H1 (cell line): ENCODE data around the gene AVPI1. TPM values are rescaled to one million over a fixed set of nuclear protein-coding genes. Genes with fewer than 3 reads are reported as not detected.
A peak's percentile ranks its signal among the peaks of the same experiment; 100 is the strongest.

ENCODE experiments used
- CTCF ChIA-PET: fragments of 300-600 bp; sonication (Branson Sonifier 250); formaldehyde crosslinking; loops from one replicate; lab custom pipeline; 2021; ENCODE audit not compliant: partially characterized antibody; lab: Charles Lee
- POLR2A ChIA-PET: fragments of 300-600 bp; sonication (Branson Sonifier 250); formaldehyde crosslinking; loops from one replicate; lab custom pipeline; 2021; ENCODE audit warnings: inconsistent platforms; ENCODE audit not compliant: partially characterized antibody; lab: Charles Lee
- DNase-seq, 2 experiments: peaks; one replicate each; pipeline versions ENCODE4 v3.0.0 to v3.0.0-alpha.2; 2010 to 2022; ENCODE audit warnings: low spot score in 2 of 2, low read depth in 1 of 2, mixed read lengths in 1 of 2
- FAIRE-seq: peaks from 2 replicates; lab custom pipeline; 2011; peaks lifted over from hg19 to GRCh38; lab: Jason Lieb, UNC
- H2AFZ ChIP-seq: 2 replicates; pipeline ENCODE4 v1.8.1; 2012; ENCODE audit warnings: low read length, inconsistent platforms
- H2AK5ac ChIP-seq: 2 replicates; pipeline ENCODE4 v1.6.1; 2013; ENCODE audit warnings: low read depth, low read length
- H2BK120ac ChIP-seq: replicated peaks from 2 replicates; pipeline ENCODE3; 2013; ENCODE audit warnings: low read depth, low read length, inconsistent platforms
- H2BK12ac ChIP-seq: 2 replicates; pipeline ENCODE4 v1.6.1; 2013; ENCODE audit warnings: low read depth, low read length
- H2BK15ac ChIP-seq: 2 replicates; pipeline ENCODE4 v1.6.1; 2013; ENCODE audit warnings: low read length
- H2BK20ac ChIP-seq: 2 replicates; pipeline ENCODE4 v1.6.1; 2013; ENCODE audit warnings: low read length
- H2BK5ac ChIP-seq: 2 replicates; pipeline ENCODE4 v1.6.1; 2013; ENCODE audit warnings: low read depth, low read length
- H3K14ac ChIP-seq: 2 replicates; pipeline ENCODE4 v1.6.1; 2013; ENCODE audit warnings: inconsistent platforms; ENCODE audit not compliant: insufficient read length
- H3K18ac ChIP-seq: 2 replicates; pipeline ENCODE4 v1.6.1; 2013; ENCODE audit warnings: low read length; ENCODE audit errors: extremely low read depth
- H3K23ac ChIP-seq: 2 replicates; pipeline ENCODE4 v1.6.1; 2013; ENCODE audit warnings: inconsistent platforms; ENCODE audit not compliant: insufficient read length
- H3K23me2 ChIP-seq: 2 replicates; pipeline ENCODE4 v1.6.1; 2013; ENCODE audit warnings: low read depth, low read length
- H3K27ac ChIP-seq: 2 replicates; pipeline ENCODE4 v1.6.1; 2011; ENCODE audit warnings: low read depth, low read length, inconsistent platforms
- H3K27me3 ChIP-seq, 4 experiments: replicated peaks in 1 of 4; 1 replicate in 1 of 4; 2 replicates in 3 of 4; pipeline versions ENCODE4 v1.6.1 to v1.8.1; 2011 to 2013; ENCODE audit warnings: low read length in 3 of 4, mild to moderate bottlenecking in 3 of 4, inconsistent platforms in 2 of 4, mixed read lengths in 2 of 4, moderate library complexity in 1 of 4; ENCODE audit not compliant: control insufficient read depth in 3 of 4, insufficient read depth in 3 of 4; ENCODE audit errors: extremely low read depth in 1 of 4
- H3K36me3 ChIP-seq, 4 experiments: 2 replicates each; pipeline versions ENCODE4 v1.6.1 to v1.8.1; 2011 to 2013; ENCODE audit warnings: mild to moderate bottlenecking in 4 of 4, low read length in 3 of 4, moderate library complexity in 2 of 4, control low read depth in 1 of 4, inconsistent platforms in 1 of 4; ENCODE audit not compliant: insufficient read depth in 4 of 4, control insufficient read depth in 2 of 4
- H3K4ac ChIP-seq: replicated peaks from 2 replicates; pipeline ENCODE3; 2013; ENCODE audit warnings: low read length, low read depth, mixed read lengths, inconsistent platforms; ENCODE audit not compliant: insufficient read length
- H3K4me1 ChIP-seq, 4 experiments: replicated peaks in 1 of 4; 1 replicate in 1 of 4; 2 replicates in 3 of 4; pipeline versions ENCODE4 v1.6.1 to v1.8.1; 2011 to 2013; ENCODE audit warnings: low read length in 3 of 4, inconsistent platforms in 2 of 4, mixed read lengths in 1 of 4; ENCODE audit not compliant: insufficient read depth in 4 of 4, control insufficient read depth in 3 of 4
- H3K4me2 ChIP-seq, 2 experiments: 2 replicates each; pipeline versions ENCODE4 v1.6.1 to v1.8.1; 2011 to 2013; ENCODE audit warnings: low read depth in 2 of 2, low read length in 2 of 2, control low read depth in 1 of 2, inconsistent platforms in 1 of 2, mild to moderate bottlenecking in 1 of 2; ENCODE audit not compliant: insufficient read depth in 1 of 2
- H3K4me3 ChIP-seq, 4 experiments: fragments of 200-600, 300-600 bp in 1 of 4; sonication (generic), shearing (Covaris generic), sonication (Bioruptor Twin) in 1 of 4; 2 replicates each; pipeline versions ENCODE4 v1.5.1 to v1.8.1; 2011 to 2016; ENCODE audit warnings: low read length in 4 of 4, low read depth in 3 of 4, control low read depth in 2 of 4, inconsistent platforms in 2 of 4, mild to moderate bottlenecking in 2 of 4, mixed read lengths in 1 of 4, moderate library complexity in 1 of 4; ENCODE audit not compliant: insufficient read depth in 2 of 4; ENCODE audit errors: extremely low read depth in 1 of 4
- H3K56ac ChIP-seq: replicated peaks from 2 replicates; pipeline ENCODE3; 2013; ENCODE audit warnings: low read depth, mild to moderate bottlenecking, mixed read lengths, low read length, inconsistent platforms; ENCODE audit not compliant: insufficient read length
- H3K79me1 ChIP-seq: 2 replicates; pipeline ENCODE4 v1.6.1; 2013; ENCODE audit warnings: low read depth, low read length, control low read depth
- H3K79me2 ChIP-seq, 2 experiments: 2 replicates each; pipeline versions ENCODE4 v1.6.1 to v1.8.1; 2012 to 2013; ENCODE audit warnings: low read length in 2 of 2, mild to moderate bottlenecking in 2 of 2, inconsistent platforms in 1 of 2; ENCODE audit not compliant: insufficient read depth in 2 of 2, control insufficient read depth in 1 of 2
- H3K9ac ChIP-seq, 4 experiments: replicated peaks in 1 of 4; 1 replicate in 1 of 4; 2 replicates in 3 of 4; pipeline versions ENCODE4 v1.6.1 to v1.8.1; 2011 to 2013; ENCODE audit warnings: low read depth in 3 of 4, low read length in 3 of 4, control low read depth in 2 of 4, mild to moderate bottlenecking in 2 of 4, moderate library complexity in 2 of 4, inconsistent platforms in 1 of 4; ENCODE audit errors: extremely low read depth in 1 of 4
- H3K9me3 ChIP-seq, 2 experiments: 2 replicates each; pipeline versions ENCODE4 v1.6.1 to v1.8.1; 2012 to 2013; ENCODE audit warnings: mild to moderate bottlenecking in 2 of 2, moderate library complexity in 2 of 2, control low read depth in 1 of 2, inconsistent platforms in 1 of 2, low read depth in 1 of 2, low read length in 1 of 2, mixed read lengths in 1 of 2; ENCODE audit not compliant: insufficient read depth in 2 of 2
- H4K20me1 ChIP-seq, 2 experiments: replicated peaks in 1 of 2; 2 replicates each; pipeline versions ENCODE3 to v1.8.1; 2011 to 2013; ENCODE audit warnings: inconsistent platforms in 2 of 2, low read length in 2 of 2, mild to moderate bottlenecking in 1 of 2; ENCODE audit not compliant: insufficient read depth in 2 of 2, control insufficient read depth in 1 of 2
- H4K5ac ChIP-seq: 2 replicates; pipeline ENCODE4 v1.6.1; 2013; ENCODE audit warnings: low read length, low read depth, mixed read lengths, inconsistent platforms; ENCODE audit not compliant: insufficient read length
- H4K8ac ChIP-seq: 2 replicates; pipeline ENCODE4 v1.8.0; 2013; ENCODE audit warnings: mild to moderate bottlenecking, moderate library complexity, low read length, inconsistent platforms; ENCODE audit not compliant: insufficient read depth; ENCODE audit errors: extremely low read depth
- H4K91ac ChIP-seq: replicated peaks from 2 replicates; pipeline ENCODE3; 2013; ENCODE audit warnings: low read length, mixed read lengths, inconsistent platforms; ENCODE audit not compliant: insufficient read length
- EP300 ChIP-seq, 2 experiments: IDR thresholded peaks; 1 replicate in 1 of 2; 2 replicates in 1 of 2; pipeline ENCODE4 v1.6.1; 2011 to 2012; ENCODE audit warnings: low read depth in 2 of 2, low read length in 2 of 2, mild to moderate bottlenecking in 2 of 2, borderline replicate concordance in 1 of 2, inconsistent platforms in 1 of 2, moderate library complexity in 1 of 2
- HDAC2 ChIP-seq, 2 experiments: fragments of 300-600 bp in 1 of 2; sonication (generic) in 1 of 2; IDR thresholded peaks; 2 replicates each; pipeline ENCODE4 v1.6.1; 2011 to 2012; ENCODE audit warnings: low read depth in 2 of 2, low read length in 2 of 2, mild to moderate bottlenecking in 2 of 2, moderate library complexity in 2 of 2, borderline replicate concordance in 1 of 2, inconsistent platforms in 1 of 2
- JUND ChIP-seq: IDR thresholded peaks from 2 replicates; pipeline ENCODE4 v1.6.1; 2011; ENCODE audit warnings: mild to moderate bottlenecking, improper control_type of control experiment, low read length
- NRF1 ChIP-seq: IDR thresholded peaks from 2 replicates; pipeline ENCODE4 v1.6.1; 2011; ENCODE audit warnings: mild to moderate bottlenecking, low read depth, low read length, improper control_type of control experiment
- SAP30 ChIP-seq: fragments of 300-600 bp; sonication (generic); IDR thresholded peaks from 2 replicates; pipeline ENCODE4 v1.7.1; 2012; ENCODE audit warnings: low read length, moderate library complexity, mild to moderate bottlenecking, inconsistent platforms; ENCODE audit not compliant: insufficient read depth, insufficient replicate concordance
- SP1 ChIP-seq: IDR thresholded peaks from 2 replicates; pipeline ENCODE4 v1.6.1; 2011; ENCODE audit warnings: low read depth, low read length
- TEAD4 ChIP-seq: IDR thresholded peaks from 2 replicates; pipeline ENCODE4 v1.6.1; 2012; ENCODE audit warnings: low read depth, low read length, inconsistent platforms, mixed read lengths
- ZNF274 ChIP-seq: IDR thresholded peaks from 2 replicates; pipeline ENCODE4 v1.7.0; 2012; ENCODE audit warnings: low read length, borderline replicate concordance; ENCODE audit errors: extremely low read depth
- WGBS, 2 experiments: shearing (Covaris generic) in 1 of 2; methylation state at CpG; one replicate each; pipeline versions ENCODE4 v1.1.6 to v1.1.7; 2013 to 2015; ENCODE audit warnings: low lambda C conversion rate in 2 of 2, mixed read lengths in 2 of 2, inconsistent platforms in 1 of 2, low coverage in 1 of 2, missing lambda C conversion rate in 1 of 2; ENCODE audit not compliant: insufficient replicate concordance in 2 of 2, insufficient coverage in 1 of 2, insufficient read length in 1 of 2; ENCODE audit errors: extremely low coverage in 1 of 2, missing lambda C conversion rate in 1 of 2; 5-methylcytosine and 5-hydroxymethylcytosine counted together
- polyA plus RNA-seq, 7 experiments: library from polyadenylated mRNA; depleted of rRNA in 3 of 7; stranded (reverse) in 5 of 7; unstranded in 2 of 7; fragments of >200 nt in 5 of 7; fragments of 200-250 nt in 2 of 7; gene quantifications; 1 replicate in 5 of 7; 2 replicates in 1 of 7; 4 replicates in 1 of 7; pipeline versions ENCODE4 v1.2.1 to v1.2.3, GENCODE V29; 2011 to 2013; ENCODE audit warnings: missing spikeins in 2 of 7, mixed read lengths in 2 of 7
- total RNA-seq: library from RNA; stranded (reverse); fragmentation: NEBNext Ultra II Directional; extraction: Animal tissue kit (Norgen Biotek cat#: 25700); gene quantifications from 2 replicates; pipeline ENCODE4 v1.2.1, GENCODE V29; 2021
- TF ChIP-seq, protein P1 (sequence below): IDR thresholded peaks from 2 replicates; pipeline ENCODE4 v1.6.1; 2012; ENCODE audit warnings: low read length, inconsistent platforms

The AVPI1 gene
- total and polyA plus RNA-seq, 2 of the 8 experiments (the other 6 are each of a cell fraction or from before 2014, with no cell fraction given) = 9.0 to 13.5 TPM

DNA sequence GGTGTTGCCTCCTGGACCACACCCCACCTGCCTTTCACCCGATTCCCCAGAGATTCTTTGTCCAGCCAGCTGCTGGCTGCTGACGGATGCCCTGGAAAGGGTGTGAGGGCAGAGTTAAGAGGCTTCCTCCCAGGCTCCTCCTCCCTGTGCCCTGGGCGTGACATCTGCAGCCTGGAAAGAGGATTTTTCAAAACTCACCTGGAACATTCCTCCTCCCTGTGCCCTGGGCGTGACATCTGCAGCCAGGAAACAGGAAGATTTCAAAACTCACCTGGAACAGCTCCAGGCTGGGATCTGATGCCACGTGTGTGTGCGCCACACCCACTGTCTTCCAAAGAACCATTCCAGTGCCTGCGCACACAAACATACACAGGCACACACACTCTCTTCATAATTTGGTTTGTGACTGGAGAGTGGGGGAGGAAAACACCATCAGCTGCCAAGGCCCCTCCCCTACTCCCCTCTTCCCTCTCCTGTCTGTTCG, 31.7 kb upstream of the AVPI1 start:
- no peak overlapping the region for H2AFZ ChIP-seq
- peak overlapping the region; percentile 57 for H4K91ac ChIP-seq
- H3K79me2 ChIP-seq = peaks cover 0 to 5% of the 10 kb centered on the region in 2 experiments; a peak in 1 of 4 replicates
- 0 out of 2 replicates have a peak overlapping the region, but pooled peaks have one; percentile 12 for H2BK15ac ChIP-seq
- peak overlapping the region; percentile 62; the same call in 1 of the 2 replicates for H2BK5ac ChIP-seq
- H2AK5ac ChIP-seq = no peak overlapping the region
- no peak for TF ChIP-seq NRF1
- no peak for TF ChIP-seq EP300 (IDR thresholded peaks at IDR 0.05; ENCODE audit: borderline replicate concordance in 1 of 2, low read depth in 2 of 2, low read length in 2 of 2)
- TF ChIP-seq HDAC2 (IDR thresholded peaks at IDR 0.05; ENCODE audit: borderline replicate concordance in 1 of 2, low read depth in 2 of 2, low read length in 2 of 2) = no peak
- TF ChIP-seq SP1 = no peak
- no peak for TF ChIP-seq TEAD4
- TF ChIP-seq, protein P1, sequence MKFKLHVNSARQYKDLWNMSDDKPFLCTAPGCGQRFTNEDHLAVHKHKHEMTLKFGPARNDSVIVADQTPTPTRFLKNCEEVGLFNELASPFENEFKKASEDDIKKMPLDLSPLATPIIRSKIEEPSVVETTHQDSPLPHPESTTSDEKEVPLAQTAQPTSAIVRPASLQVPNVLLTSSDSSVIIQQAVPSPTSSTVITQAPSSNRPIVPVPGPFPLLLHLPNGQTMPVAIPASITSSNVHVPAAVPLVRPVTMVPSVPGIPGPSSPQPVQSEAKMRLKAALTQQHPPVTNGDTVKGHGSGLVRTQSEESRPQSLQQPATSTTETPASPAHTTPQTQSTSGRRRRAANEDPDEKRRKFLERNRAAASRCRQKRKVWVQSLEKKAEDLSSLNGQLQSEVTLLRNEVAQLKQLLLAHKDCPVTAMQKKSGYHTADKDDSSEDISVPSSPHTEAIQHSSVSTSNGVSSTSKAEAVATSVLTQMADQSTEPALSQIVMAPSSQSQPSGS = no peak
- TF ChIP-seq SAP30 = no peak
- TF ChIP-seq ZNF274 = no peak
- no peak for TF ChIP-seq JUND
- H2BK120ac ChIP-seq = no peak overlapping the region
- peaks cover 0 to 14% (median 8%) of the 10 kb centered on the region in 4 experiments; a peak in 6 of 7 replicates for H3K4me1 ChIP-seq
- no peaks in the 10 kb centered on the region for H3K27me3 ChIP-seq
- peak overlapping the region in 1 of 2 experiments; percentile 16; a peak in 1 of 4 replicates for H3K4me2 ChIP-seq
- no peak overlapping the region for H2BK20ac ChIP-seq
- H3K9me3 ChIP-seq = no peaks in the 10 kb centered on the region
- no peak overlapping the region for H4K5ac ChIP-seq
- ChIA-PET POLR2A (interaction anchor here (0.8 to 12.5 kb wide), 4 partner anchors 10 to 40 kb away, joined by 3 to 234 read pairs (median 7); partner anchors contain the start of genes AVPI1 and ZFYVE27), CTCF (interaction anchor here (0.6 to 20.9 kb wide), 8 partner anchors 11 to 274 kb away, joined by 3 to 773 read pairs (median 4); partner anchors contain the start of gene ZFYVE27)
- H3K56ac ChIP-seq = no peak overlapping the region
- H3K23ac ChIP-seq = no peak overlapping the region
- H3K14ac ChIP-seq = no peak overlapping the region
- H3K4ac ChIP-seq = no peak overlapping the region
- DNase-seq = no peak
- 83% methylated on average over 8 of the region's 8 CpGs; no CpG with 5 or more reads in 1 of the 2 experiments for WGBS, 2 experiments
- H3K9ac ChIP-seq = no peak overlapping the region; a peak in 1 of 7 replicates
- peaks cover 0 to 16% (median 4%) of the 10 kb centered on the region in 4 experiments; a peak in 3 of 8 replicates for H3K36me3 ChIP-seq
- 0 out of 2 replicates have a peak, but pooled peaks cover 2% of the 10 kb centered on the region for H3K79me1 ChIP-seq
- no peak overlapping the region for H3K4me3 ChIP-seq
- no peak for FAIRE-seq
- H2BK12ac ChIP-seq = no peak overlapping the region
- H4K8ac ChIP-seq = no peak overlapping the region
- H3K18ac ChIP-seq = no peak overlapping the region
- no peaks in the 10 kb centered on the region for H4K20me1 ChIP-seq
- peaks cover 8% of the 10 kb centered on the region; the same call in 1 of the 2 replicates for H3K23me2 ChIP-seq
- no peak overlapping the region for H3K27ac ChIP-seq
